ENCODE results near the gene TAS2R31.

The TAS2R31 gene

GRCh38 chr12:11015775-11016430 lies 15.3 kb downstream of the TAS2R31 start:
- H3K9me2 ChIP-seq (replicated peaks; ENCODE audit: insufficient read depth, low read length) = no peaks in the 10 kb centered on the region
- no peaks in the 10 kb centered on the region for H3F3A ChIP-seq (ENCODE audit: insufficient read depth, low read length)
- H3K27me3 ChIP-seq (replicated peaks; ENCODE audit: insufficient read depth, low read length) = no peaks in the 10 kb centered on the region
- no peaks in the 10 kb centered on the region for H4K20me1 ChIP-seq (ENCODE audit: insufficient read depth, low read length)
- no peaks in the 10 kb centered on the region for H3K9me3 ChIP-seq (replicated peaks; ENCODE audit: insufficient read depth, low read length)
- no peaks in the 10 kb centered on the region for H3K36me3 ChIP-seq (replicated peaks; ENCODE audit: insufficient read depth, low read length)
- no peak overlapping the region for H3K9ac ChIP-seq (ENCODE audit: low read length)
- no peak overlapping the region for H3K27ac ChIP-seq (ENCODE audit: low read length)
- no peak overlapping the region for H3K4me3 ChIP-seq (ENCODE audit: low read length)
- no peaks in the 10 kb centered on the region for H3K79me2 ChIP-seq (ENCODE audit: low read length)
- no peaks in the 10 kb centered on the region for H3K4me1 ChIP-seq (ENCODE audit: low read length)
- H3K4me2 ChIP-seq (ENCODE audit: low read depth, low read length) = no peak overlapping the region
- no peak overlapping the region for H2AFZ ChIP-seq (ENCODE audit: low read length)
- DNase-seq = no peak
- TF ChIP-seq EZH2phosphoT487 (IDR thresholded peaks at IDR 0.05; ENCODE audit: low read length) (no peak), EZH2 (optimal IDR thresholded peaks at IDR 0.05; ENCODE audit: low read depth, low read length) (no peak), CTCF (IDR thresholded peaks at IDR 0.05; ENCODE audit: low read length) (no peak)

GRCh38 chr12:11014234-11014633 lies 17.0 kb downstream of the TAS2R31 start:
- H3K79me2 ChIP-seq (ENCODE audit: low read length) = no peaks in the 10 kb centered on the region
- H3K27me3 ChIP-seq (replicated peaks; ENCODE audit: insufficient read depth, low read length) = no peaks in the 10 kb centered on the region
- H3K36me3 ChIP-seq (replicated peaks; ENCODE audit: insufficient read depth, low read length) = no peaks in the 10 kb centered on the region
- H3K27ac ChIP-seq (ENCODE audit: low read length) = no peak overlapping the region
- H3K9ac ChIP-seq (ENCODE audit: low read length) = no peak overlapping the region
- no peaks in the 10 kb centered on the region for H3K9me3 ChIP-seq (replicated peaks; ENCODE audit: insufficient read depth, low read length)
- no peaks in the 10 kb centered on the region for H3K4me1 ChIP-seq (ENCODE audit: low read length)
- H4K20me1 ChIP-seq (ENCODE audit: insufficient read depth, low read length) = no peaks in the 10 kb centered on the region
- H3K9me2 ChIP-seq (replicated peaks; ENCODE audit: insufficient read depth, low read length) = no peaks in the 10 kb centered on the region; the same call in 1 of the 2 replicates
- no peaks in the 10 kb centered on the region for H3F3A ChIP-seq (ENCODE audit: insufficient read depth, low read length)
- H3K4me2 ChIP-seq (ENCODE audit: low read depth, low read length) = no peak overlapping the region
- no peak for DNase-seq
- H2AFZ ChIP-seq (ENCODE audit: low read length) = no peak overlapping the region
- no peak overlapping the region for H3K4me3 ChIP-seq (ENCODE audit: low read length)
- no peak for TF ChIP-seq EZH2 (optimal IDR thresholded peaks at IDR 0.05; ENCODE audit: low read depth, low read length)
- TF ChIP-seq CTCF (IDR thresholded peaks at IDR 0.05; ENCODE audit: low read length) = no peak
- no peak for TF ChIP-seq EZH2phosphoT487 (IDR thresholded peaks at IDR 0.05; ENCODE audit: low read length)

GRCh38 chr12:11007608-11008007 lies 23.6 kb downstream of the TAS2R31 start:
- Histone ChIP-seq H3K9me2 (replicated peaks; ENCODE audit: insufficient read depth, low read length) (no peaks in the 10 kb centered on the region; the same call in 1 of the 2 replicates), H3K4me2 (ENCODE audit: low read depth, low read length) (no peak overlapping the region), H3K36me3 (replicated peaks; ENCODE audit: insufficient read depth, low read length) (no peaks in the 10 kb centered on the region), H3K9ac (ENCODE audit: low read length) (no peak overlapping the region), H3K4me3 (ENCODE audit: low read length) (no peak overlapping the region), H3F3A (ENCODE audit: insufficient read depth, low read length) (no peaks in the 10 kb centered on the region), H2AFZ (ENCODE audit: low read length) (no peak overlapping the region), H3K79me2 (ENCODE audit: low read length) (no peaks in the 10 kb centered on the region), H3K4me1 (ENCODE audit: low read length) (no peaks in the 10 kb centered on the region), H4K20me1 (ENCODE audit: insufficient read depth, low read length) (no peaks in the 10 kb centered on the region), H3K27me3 (replicated peaks; ENCODE audit: insufficient read depth, low read length) (no peaks in the 10 kb centered on the region), H3K27ac (ENCODE audit: low read length) (no peak overlapping the region), H3K9me3 (replicated peaks; ENCODE audit: insufficient read depth, low read length) (no peaks in the 10 kb centered on the region)
- DNase-seq = no peak
- TF ChIP-seq EZH2 (optimal IDR thresholded peaks at IDR 0.05; ENCODE audit: low read depth, low read length) (no peak), EZH2phosphoT487 (IDR thresholded peaks at IDR 0.05; ENCODE audit: low read length) (no peak), CTCF (IDR thresholded peaks at IDR 0.05; ENCODE audit: low read length) (no peak)

Measured in MM.1S (cell line).